HG03521 (cell line): ENCODE data around the gene ALS2.
"Not testable (repeated sequence)": the region's sequence is repeated elsewhere in the genome, so short reads cannot be mapped to it uniquely, and the experiment has no call there.

Source experiments
- ATAC-seq: cut with Tn5 transposase; IDR thresholded peaks from one replicate; pipeline ENCODE4 v1.9.1; 2021; ENCODE audit warnings: mild to moderate bottlenecking, moderate library complexity; ENCODE audit not compliant: unreplicated experiment

The ALS2 gene

GRCh38 chr2:201780674-201781493, at the start of gene ALS2:
Gene ALS2, minus strand, starts transcription at chr2:201780933. Its CDS starts 12,048 bp downstream, at chr2:201768885.
- peak; percentile 96 for ATAC-seq

DNA sequence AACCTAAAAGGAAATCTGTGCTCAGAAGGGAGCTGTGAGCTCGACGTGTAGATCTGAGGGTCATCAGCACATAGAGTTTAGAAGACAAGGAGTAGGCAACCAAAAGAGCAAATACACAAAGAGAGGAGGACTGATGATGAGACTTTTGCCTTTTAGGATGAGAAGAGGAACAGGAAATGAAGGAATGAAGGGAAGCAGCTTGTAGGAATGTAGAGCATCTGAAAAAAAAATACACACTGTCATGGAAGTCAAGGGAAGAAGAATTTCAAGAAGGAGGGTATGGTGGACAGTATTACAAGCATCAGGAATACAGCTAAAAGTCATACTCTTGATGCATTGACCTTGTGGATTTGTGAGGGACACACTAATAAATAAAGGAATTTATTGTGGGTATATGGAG, 47.5 kb upstream of the ALS2 start:
- no peak for ATAC-seq

DNA sequence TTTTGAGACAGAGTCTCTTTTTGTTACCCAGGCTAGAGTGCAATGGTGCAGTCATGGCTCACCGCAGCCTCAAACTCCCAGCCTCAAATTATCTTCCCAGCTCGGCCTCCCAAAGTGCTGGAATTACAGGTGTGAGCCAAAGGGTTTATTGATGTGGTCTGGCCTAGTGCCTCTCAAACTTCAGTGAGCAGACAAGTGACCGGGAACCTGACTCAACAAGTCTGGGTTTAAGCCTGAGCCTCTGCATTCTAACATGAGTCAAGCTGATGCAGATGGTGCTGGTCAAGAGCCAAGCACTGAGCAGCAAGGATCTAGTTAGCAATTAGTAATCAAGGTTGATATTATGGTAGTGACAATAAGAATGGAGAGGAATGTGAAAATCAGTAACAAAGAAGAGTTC, 46.9 kb upstream of the ALS2 start:
- ATAC-seq, result no peak

GRCh38 chr2:201824212-201824611, 43.5 kb upstream of the ALS2 start:
- ATAC-seq, result no peak

- ATAC-seq, result no peak
These were observed 40.3 kb upstream of the ALS2 start for GRCh38 chr2:201821080-201821479.

GRCh38 chr2:201820383-201821007, 39.8 kb upstream of the ALS2 start:
- ATAC-seq, result no peak

GRCh38 chr2:201816657-201817575, 36.2 kb upstream of the ALS2 start:
- no peak for ATAC-seq

DNA sequence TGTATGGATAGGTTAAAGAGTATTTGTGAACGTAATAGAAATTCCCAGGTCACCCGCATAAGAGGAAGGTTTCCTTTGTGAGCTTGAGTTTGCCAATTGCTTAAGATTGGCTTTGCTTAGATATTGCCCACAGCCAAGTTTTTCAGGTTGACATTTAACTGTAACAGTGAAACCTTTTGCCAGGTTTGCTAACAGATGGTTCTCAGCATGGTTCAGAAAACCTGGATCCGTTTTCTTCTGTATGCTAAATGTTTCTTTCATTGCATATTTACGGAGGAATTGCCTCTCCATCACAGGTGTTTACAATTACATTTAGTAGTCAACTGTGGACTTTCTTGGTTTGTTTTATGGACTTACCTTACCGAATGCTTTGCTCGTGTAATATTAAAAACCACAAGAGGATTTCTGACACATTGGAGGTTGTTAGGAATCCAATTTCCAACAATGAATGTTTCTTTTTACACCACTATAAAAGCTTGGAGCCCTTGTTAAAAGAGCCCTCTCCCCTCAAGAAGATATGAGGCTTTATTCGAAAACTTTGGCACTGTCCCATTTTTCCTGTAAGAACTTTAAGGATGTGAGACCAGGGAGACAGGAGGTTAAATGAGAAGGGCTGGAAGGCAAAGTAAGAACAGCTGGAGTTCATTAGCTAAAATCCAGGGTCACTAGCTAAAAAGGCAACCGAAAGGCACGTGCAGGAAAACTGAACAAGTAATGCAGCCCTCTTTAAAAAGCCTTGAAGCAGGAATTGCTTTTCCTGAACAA, 33.4 kb upstream of the ALS2 start:
- no peak for ATAC-seq

DNA sequence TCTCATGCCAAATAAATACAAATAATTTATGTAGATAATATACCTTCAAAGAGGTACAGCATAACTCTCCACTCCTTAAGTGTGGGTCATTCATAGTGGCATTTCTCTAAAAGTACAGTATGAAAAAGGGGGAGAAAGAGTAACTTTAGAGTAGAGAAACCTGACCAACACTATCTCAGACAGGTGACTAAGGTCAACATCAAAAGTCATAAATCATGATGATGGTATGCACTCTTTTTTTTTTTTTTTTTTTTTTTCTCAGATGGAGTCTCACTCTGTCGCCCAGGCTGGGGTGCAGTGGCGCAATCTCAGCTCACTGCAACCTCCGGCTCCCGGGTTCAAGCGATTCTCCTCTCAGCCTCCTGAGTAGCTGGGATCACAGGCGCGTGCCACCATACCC, 29.9 kb upstream of the ALS2 start:
- not testable (repeated sequence) for ATAC-seq

DNA sequence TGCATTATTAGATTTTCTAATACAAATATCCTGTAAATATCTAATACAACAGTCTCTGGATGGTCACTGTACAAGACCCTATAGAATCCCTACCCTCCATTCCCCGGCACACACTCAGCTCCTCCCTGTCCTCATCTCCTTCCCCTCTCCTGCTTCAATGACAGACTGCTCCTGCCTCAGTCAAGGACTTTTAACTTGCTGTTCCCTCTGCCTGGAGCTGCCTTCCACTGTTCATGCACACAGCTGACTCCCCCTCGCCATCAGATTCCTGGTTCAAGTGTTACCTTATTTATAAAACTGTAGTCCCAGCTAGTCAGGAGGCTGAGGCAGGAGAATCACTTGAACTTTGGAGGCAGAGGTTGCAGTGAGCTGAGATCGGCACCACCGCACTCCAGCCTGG, 28.9 kb upstream of the ALS2 start:
- ATAC-seq, result no peak

DNA sequence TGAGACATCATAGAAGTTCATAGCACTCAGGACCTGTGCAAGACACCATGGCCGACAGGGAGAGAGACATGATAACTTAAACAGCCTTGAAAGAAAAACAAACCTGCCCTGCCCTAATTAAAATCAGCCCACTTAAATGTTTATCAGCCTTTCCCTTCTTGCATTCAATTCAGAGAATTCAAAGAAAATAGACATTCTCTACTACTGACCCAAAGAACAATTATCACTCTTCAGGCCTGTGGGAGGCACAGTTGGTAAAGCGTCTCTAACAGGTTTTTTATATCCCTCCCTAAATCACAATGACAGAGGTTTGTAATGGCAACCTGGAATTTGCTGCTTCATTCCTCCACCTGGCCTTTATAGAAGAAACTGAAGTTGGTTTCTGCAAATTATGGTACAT, 27.3 kb upstream of the ALS2 start:
- no peak for ATAC-seq

- ATAC-seq, result no peak
These were observed 26.8 kb upstream of the ALS2 start for GRCh38 chr2:201807452-201807999.

GRCh38 chr2:201806442-201807170, 25.9 kb upstream of the ALS2 start, which contains the start of gene CDK15:
Gene CDK15, plus strand, starts transcription at chr2:201806537. Its CDS starts 128 bp downstream, at chr2:201806665.
- ATAC-seq, result no peak

- ATAC-seq, result not testable (repeated sequence)
These were observed 18.2 kb upstream of the ALS2 start for GRCh38 chr2:201798914-201799285.

DNA sequence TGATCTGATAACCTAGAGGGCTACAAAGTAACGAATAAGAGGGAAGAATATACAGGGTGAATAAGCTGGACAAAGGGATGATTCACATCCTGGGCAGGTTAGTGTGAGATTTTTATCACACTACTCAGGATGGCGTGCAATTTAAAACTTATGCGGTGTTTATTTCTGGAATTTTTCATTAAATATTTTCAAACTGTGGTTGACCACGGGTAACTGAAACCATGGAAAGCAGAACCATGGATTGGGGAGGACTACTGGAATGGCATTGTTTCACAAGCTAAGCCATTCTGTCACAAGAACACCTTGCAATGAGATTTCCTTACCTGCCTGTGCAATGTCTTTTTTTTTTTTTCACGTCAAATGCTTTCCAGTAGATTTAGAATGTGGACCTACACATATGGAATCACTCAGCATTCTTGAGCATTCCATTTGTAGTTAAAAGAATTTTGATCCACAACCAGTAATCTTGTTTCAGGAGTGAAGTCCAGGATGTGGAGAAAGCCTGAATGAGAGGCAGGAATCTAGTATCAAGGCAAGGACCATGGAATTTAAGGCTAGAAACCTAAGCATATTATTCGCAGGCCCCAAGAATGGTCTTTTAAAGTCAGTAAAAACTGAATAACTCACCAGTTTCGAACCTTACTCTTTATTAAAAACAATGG, 17.6 kb upstream of the ALS2 start:
- ATAC-seq, result no peak

GRCh38 chr2:201797175-201797840, 16.6 kb upstream of the ALS2 start:
- ATAC-seq, result no peak

DNA sequence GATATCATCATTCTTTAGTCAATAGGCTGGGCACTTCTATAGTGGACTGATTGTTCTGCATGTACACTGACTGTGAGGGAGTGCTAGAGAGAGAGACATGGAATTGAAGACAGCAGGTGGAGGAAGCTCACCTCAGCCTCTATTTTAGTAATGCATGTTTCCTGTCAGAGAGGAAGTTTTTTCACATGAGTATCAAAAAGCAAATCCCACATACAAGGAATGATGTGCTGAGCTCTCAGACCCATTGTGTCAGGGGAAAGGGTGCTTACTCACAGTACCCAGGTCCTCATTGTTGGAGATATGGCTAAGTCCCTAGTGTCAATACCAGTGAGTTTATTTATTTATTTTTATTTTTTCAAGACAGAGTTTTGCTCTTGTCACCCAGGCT, 15.7 kb upstream of the ALS2 start:
- no peak for ATAC-seq

GRCh38 chr2:201795607-201796477, 15.1 kb upstream of the ALS2 start:
- no peak for ATAC-seq
